GM18951 (cell line): ENCODE results near the gene C2.
"Not testable (repeated sequence)": the region's sequence is repeated elsewhere in the genome, so short reads cannot be mapped to it uniquely, and the experiment has no call there.

ENCODE experiments used
- POLR2A ChIP-seq: IDR thresholded peaks from 4 replicates; pipeline ENCODE4 v1.6.1; 2011; ENCODE audit warnings: mild to moderate bottlenecking; ENCODE audit not compliant: insufficient read length, insufficient read depth; ENCODE audit errors: extremely low read depth
- in situ Hi-C: fragments of 300-500 bp; cut with MboI; formaldehyde crosslinking; loops from one replicate; pipeline ENCODE4 v1.12.0; 2022; ENCODE audit warnings: low sequenced_read_pairs, mixed read lengths, inconsistent platforms; ENCODE audit not compliant: unreplicated experiment

The C2 gene

DNA sequence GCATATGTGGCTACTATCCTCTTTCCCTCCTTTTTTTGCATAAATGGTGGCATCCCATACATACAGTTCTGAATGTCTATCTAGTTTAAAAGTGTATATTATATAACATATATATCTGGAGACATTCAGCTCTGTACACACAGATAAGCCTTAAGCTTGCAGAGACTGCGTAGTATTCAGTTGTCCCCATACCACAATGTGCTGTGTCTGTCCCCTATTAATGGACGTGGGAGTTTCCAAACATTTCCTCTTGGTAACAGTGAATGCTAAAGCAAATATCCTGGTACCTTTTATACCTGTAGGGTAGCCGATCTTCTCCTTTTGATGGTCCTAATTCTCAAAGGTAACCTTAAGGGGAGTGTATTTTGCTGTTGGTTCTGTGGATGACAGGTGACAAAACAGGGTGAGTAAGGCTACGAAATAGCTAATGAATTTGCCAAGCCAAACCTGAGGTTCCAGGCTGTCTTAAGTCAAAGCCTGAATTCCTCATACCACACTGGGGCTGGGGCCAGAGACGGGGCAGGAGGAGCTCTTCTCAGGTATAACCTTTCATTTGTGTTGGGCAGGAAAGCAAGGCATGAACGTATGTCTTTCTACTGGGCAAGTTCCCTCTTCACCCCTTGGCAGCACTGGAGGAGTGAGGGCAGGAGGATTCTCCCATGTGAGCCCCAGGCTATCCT is 7.8 kb upstream of the C2 start:
- no peak for TF ChIP-seq POLR2A
- in situ Hi-C loops = no loop called here

DNA sequence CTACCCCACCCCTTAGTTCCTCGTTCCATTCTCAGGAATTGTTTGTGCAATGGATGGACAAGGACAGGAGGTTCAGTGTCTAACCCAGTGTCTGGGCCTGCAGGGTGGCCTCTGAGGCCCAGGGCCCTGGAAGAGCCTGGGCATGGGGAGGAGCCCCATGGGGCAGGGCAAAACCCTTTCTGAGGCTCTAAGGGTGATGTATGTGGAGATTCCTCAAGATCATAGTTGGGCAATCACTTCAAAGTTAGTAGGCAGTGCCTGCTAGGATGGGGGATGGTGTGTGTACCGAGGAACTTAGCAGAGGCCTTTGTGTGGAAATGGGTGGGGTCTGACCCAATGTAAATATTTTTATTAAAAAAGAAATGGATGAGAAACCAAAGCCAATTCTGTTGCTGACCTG is 6.7 kb upstream of the C2 start:
- in situ Hi-C loops = no loop called here

DNA sequence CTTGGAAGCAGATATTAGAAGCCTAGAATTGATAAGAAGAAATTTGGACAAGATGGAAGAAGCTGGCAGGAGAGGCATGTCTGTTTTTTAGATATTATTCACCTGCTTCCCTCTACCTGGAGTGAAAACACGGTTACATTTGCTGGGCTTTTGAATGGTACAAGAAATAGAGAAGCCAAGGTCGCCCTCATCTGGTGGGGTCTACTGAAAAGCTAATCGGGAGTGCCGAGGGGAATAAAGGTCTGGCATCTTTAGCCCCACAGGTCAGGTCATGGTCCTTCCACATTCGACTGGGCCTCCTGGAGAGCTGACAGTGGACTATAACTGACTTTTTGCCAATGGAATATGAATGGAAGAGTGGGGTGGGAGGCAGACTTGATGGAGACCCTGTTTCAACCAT is 4.6 kb upstream of the C2 start:
- in situ Hi-C loops = no loop called here
- no peak for TF ChIP-seq POLR2A

More for the DNA sequence above, 6.7 kb upstream of the C2 start:
- no peak for TF ChIP-seq POLR2A

DNA sequence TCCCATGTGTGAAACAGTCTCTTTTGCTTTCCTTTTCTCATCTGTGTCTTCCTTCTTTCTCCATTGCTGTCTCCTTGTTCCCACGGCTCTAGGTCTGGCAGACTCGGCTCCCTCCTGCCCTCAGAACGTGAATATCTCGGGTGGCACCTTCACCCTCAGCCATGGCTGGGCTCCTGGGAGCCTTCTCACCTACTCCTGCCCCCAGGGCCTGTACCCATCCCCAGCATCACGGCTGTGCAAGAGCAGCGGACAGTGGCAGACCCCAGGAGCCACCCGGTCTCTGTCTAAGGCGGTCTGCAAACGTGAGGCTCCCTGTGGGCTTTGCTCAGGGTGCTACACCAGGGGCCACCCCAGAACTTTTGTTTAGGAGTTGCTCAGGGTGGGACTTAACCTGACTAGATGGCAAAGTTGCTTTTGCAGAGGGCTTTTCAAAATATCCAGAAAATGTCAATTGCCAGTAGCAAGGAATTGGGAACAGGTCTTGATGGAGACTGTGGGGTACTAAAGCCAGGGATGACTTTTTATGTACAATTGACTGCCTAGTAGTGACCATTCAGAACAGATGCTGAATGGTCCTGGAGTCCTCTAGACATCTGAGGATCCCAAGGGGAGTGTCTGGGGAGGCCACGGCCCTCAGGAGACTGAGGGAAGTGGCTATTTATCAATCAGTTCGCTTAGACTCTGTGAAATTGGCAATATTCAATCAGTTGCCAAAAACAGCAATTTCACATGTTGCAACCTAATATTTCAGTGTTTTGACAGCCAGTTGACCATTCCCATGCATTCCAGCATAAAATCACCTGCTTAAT is 550 bp downstream of the C2 start:
- TF ChIP-seq POLR2A = no peak
- in situ Hi-C loops = no loop called here

DNA sequence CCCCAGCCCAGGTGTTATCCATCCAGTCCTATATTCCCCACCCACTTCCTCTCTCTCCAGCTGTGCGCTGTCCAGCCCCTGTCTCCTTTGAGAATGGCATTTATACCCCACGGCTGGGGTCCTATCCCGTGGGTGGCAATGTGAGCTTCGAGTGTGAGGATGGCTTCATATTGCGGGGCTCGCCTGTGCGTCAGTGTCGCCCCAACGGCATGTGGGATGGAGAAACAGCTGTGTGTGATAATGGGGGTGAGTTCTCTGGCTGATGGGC is 1.1 kb downstream of the C2 start:
- no peak for TF ChIP-seq POLR2A
- in situ Hi-C loops = no loop called here

DNA sequence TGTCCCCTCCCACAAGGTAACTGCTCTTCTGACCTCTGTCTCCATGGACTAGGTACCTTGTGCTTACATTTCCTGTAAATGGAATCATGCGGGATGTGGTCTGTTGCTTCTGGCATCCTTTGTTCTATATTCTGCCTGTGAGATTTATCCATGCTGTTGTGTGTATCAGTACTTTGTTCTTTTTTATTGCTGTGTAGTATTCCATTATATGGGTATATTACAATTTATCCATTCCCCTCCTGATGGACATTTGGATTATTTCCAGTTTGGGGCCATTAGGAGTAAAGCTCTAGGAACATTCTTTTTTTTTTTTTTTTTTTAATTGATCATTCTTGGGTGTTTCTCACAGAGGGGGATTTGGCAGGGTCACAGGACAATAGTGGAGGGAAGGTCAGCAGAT is 3.4 kb downstream of the C2 start:
- in situ Hi-C loops = no loop called here

DNA sequence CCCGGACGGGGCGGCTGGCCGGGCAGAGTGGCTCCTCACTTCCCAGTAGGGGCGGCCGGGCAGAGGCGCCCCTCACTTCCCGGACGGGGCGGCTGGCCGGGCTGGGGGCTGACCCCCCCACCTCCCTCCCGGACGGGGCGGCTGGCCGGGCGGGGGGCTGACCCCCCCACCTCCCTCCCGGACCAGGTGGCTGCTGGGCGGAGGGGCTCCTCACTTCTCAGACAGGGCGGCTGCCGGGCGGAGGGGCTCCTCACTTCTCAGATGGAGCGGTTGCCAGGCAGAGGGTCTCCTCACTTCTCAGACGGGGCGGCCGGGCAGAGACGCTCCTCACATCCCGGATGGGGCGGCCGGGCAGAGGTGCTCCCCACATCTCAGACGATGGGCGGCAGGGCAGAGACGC is 4.6 kb downstream of the C2 start:
- in situ Hi-C loops = not testable (repeated sequence)

More for the DNA sequence above, 3.4 kb downstream of the C2 start:
- no peak for TF ChIP-seq POLR2A

DNA sequence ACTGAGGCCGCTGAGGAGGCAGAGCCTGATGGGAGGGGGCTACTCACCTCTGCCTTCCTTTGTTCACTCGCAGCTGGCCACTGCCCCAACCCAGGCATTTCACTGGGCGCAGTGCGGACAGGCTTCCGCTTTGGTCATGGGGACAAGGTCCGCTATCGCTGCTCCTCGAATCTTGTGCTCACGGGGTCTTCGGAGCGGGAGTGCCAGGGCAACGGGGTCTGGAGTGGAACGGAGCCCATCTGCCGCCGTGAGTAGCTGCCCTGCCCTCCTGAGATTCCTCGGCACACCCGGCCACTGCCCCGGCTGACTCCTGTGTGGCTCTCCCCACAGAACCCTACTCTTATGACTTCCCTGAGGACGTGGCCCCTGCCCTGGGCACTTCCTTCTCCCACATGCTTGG is 6.0 kb downstream of the C2 start:
- in situ Hi-C loops = no loop called here
- no peak for TF ChIP-seq POLR2A

DNA sequence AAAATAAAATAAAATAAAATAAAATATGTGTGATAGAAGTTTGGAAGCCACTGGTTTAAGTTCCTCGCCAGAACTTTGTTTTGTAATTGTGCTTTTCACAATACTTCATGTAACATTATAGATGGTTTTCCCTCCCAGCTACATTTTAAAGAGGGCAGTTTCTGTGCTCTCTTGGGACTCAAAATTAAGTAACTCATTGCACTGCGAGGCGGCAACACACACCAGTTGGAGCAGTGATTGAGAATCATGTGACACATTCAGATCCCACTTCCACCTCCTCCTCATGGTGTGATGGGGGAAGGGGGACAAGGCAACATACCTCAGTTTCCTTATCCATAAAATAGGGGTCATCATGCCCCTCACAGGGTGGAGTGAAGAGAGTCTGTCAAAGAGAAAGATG is 7.5 kb downstream of the C2 start:
- TF ChIP-seq POLR2A = no peak
- in situ Hi-C loops = no loop called here

DNA sequence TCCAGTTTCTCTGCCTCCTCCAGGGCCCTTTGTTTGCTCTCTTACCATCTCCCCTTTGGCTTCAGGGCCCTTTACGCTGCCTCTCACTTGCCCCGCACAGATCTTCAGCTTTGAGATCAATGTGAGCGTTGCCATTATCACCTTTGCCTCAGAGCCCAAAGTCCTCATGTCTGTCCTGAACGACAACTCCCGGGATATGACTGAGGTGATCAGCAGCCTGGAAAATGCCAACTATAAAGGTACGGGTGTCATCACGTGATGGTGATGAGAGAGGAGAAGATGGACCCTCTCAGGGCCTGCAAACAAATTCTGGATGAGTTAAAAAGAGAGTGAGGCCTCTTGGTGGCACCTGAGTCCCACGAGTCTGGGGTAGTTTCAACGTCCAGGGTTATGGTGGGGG is 8.3 kb downstream of the C2 start:
- TF ChIP-seq POLR2A = no peak
- in situ Hi-C loops = no loop called here

DNA sequence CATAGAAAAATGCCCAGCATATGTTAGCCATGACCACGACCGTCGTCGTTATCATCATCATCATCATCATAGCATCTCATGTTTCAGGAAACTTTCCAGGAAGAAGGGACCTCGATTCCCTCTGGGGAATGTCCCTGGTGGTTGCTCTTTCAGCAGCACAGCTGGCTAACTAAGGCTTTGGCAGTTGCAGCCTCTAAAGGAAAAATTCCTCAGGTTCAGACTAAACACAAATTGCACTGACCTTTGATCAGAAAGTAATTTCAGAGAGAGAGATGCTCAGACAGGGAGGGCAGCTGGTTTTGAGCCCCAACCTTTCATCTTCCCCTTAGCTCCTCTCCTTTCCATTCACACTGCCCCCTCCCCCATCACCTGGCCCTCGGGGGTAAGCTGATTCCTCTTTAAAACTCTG is 12.7 kb downstream of the C2 start:
- in situ Hi-C loops = no loop called here
- no peak for TF ChIP-seq POLR2A

DNA sequence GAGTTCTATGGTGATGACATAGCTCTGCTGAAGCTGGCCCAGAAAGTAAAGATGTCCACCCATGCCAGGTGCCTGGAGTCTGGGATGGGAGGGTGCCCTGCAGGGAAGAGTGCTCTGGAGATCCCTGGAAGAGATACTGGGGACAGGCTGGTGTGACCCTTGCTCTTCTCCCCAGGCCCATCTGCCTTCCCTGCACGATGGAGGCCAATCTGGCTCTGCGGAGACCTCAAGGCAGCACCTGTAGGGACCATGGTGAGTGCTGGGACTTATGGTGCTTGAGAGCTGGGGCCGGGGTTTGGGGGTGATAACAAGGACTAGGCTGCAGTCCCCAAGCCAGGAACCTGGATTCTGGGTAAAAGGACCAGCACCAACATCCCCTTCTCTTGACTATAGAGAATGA is 16.2 kb downstream of the C2 start:
- in situ Hi-C loops = no loop called here
- TF ChIP-seq POLR2A = no peak

DNA sequence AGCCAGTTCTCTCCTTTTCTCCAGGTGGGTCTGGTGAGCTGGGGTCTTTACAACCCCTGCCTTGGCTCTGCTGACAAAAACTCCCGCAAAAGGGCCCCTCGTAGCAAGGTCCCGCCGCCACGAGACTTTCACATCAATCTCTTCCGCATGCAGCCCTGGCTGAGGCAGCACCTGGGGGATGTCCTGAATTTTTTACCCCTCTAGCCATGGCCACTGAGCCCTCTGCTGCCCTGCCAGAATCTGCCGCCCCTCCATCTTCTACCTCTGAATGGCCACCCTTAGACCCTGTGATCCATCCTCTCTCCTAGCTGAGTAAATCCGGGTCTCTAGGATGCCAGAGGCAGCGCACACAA is 17.6 kb downstream of the C2 start:
- in situ Hi-C loops = no loop called here
- TF ChIP-seq POLR2A = no peak

DNA sequence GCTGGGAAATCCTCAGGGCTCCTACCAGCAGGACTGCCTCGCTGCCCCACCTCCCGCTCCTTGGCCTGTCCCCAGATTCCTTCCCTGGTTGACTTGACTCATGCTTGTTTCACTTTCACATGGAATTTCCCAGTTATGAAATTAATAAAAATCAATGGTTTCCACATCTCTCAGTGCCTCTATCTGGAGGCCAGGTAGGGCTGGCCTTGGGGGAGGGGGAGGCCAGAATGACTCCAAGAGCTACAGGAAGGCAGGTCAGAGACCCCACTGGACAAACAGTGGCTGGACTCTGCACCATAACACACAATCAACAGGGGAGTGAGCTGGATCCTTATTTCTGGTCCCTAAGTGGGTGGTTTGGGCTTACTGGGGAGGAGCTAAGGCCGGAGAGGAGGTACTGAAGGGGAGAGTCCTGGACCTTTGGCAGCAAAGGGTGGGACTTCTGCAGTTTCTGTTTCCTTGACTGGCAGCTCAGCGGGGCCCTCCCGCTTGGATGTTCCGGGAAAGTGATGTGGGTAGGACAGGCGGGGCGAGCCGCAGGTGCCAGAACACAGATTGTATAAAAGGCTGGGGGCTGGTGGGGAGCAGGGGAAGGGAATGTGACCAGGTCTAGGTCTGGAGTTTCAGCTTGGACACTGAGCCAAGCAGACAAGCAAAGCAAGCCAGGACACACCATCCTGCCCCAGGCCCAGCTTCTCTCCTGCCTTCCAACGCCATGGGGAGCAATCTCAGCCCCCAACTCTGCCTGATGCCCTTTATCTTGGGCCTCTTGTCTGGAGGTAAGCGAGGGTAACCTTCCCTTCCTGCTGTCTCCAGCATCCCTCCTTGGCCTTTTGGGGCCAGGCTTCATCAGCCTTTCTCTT is 18.2 kb downstream of the C2 start, which contains the start of gene CFB:
Gene CFB, plus strand, starts transcription at position 589 of the 863 bp plus-strand sequence. Its CDS starts 127 bp downstream, at position 716.
- no peak for TF ChIP-seq POLR2A
- in situ Hi-C loops = no loop called here
